ENCODE measurements around the gene FHOD1.

DNA sequence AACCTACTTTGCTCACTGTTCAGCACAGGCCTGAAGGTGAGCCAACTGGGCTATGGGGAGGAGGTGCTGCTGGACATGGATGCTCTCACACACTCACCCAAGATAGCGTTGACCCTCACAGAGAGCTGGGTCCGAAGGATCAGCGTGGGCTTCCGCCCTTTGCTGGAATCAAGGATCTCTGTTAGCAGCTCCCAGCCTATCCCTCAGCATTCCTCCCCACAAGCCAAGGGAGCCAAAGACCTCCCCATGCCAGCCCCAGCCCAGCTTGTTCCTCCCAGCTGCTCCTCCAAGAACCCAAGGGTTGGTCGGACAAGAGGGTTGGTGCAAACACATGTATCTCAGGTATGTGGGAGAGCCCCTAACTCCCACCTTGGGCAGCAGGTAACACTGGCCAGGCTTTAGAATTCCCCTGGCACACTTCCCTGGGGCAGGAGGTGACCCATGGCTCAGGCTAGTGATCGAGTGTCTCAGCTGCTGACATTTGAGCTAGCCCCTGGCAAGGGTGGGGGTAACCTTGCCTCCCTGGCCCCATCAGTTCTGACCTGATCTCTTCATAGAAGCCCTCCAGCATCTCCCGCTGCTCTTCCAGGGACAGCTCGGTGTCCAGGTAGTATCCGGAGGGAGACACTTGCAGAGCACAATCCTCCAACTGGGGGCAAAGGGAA lies 8.3 kb downstream of the FHOD1 start:
- TF ChIP-seq, protein P1, sequence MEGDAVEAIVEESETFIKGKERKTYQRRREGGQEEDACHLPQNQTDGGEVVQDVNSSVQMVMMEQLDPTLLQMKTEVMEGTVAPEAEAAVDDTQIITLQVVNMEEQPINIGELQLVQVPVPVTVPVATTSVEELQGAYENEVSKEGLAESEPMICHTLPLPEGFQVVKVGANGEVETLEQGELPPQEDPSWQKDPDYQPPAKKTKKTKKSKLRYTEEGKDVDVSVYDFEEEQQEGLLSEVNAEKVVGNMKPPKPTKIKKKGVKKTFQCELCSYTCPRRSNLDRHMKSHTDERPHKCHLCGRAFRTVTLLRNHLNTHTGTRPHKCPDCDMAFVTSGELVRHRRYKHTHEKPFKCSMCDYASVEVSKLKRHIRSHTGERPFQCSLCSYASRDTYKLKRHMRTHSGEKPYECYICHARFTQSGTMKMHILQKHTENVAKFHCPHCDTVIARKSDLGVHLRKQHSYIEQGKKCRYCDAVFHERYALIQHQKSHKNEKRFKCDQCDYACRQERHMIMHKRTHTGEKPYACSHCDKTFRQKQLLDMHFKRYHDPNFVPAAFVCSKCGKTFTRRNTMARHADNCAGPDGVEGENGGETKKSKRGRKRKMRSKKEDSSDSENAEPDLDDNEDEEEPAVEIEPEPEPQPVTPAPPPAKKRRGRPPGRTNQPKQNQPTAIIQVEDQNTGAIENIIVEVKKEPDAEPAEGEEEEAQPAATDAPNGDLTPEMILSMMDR (IDR thresholded peaks at IDR 0.05), result no peak
- TF ChIP-seq POLR2A (IDR thresholded peaks at IDR 0.05) (no peak), EP300 (IDR thresholded peaks at IDR 0.05) (no peak), POLR2AphosphoS5 (IDR thresholded peaks at IDR 0.05) (no peak)
